Loucy (cell line): ENCODE data around the gene DGKI.

Experiments used
- EZH2phosphoT487 ChIP-seq: fragments of 200-600 bp; IDR thresholded peaks from 2 replicates; pipeline ENCODE4 v1.6.1; 2018; ENCODE audit warnings: antibody characterized with exemption, mild to moderate bottlenecking, moderate library complexity, borderline replicate concordance
- TF ChIP-seq, protein P1 (sequence below): fragments of 200-600 bp; sonication (generic); conservative IDR thresholded peaks from 2 replicates; pipeline ENCODE4 v1.5.1; 2014; ENCODE audit warnings: mild to moderate bottlenecking, antibody characterized with exemption, low read length

DNA sequence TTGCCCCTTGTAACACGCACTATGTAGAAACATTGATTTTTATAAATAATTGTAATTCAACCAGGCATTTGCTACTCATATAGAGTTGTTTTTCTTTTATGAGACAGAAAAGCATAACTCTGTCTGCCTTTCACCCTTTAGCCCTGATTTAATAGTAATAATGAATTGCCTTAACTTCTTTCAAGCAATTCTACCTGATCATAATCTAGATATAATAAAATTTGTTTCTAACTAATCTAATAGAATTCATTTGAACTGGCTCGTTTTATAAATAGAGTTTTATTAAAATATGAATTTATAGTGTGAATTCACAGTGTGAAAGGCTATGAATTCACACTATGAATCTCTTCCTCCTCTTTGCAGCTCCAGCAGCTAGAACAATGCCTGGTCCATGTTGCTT is 319.1 kb downstream of the DGKI start:
- TF ChIP-seq, protein P1, sequence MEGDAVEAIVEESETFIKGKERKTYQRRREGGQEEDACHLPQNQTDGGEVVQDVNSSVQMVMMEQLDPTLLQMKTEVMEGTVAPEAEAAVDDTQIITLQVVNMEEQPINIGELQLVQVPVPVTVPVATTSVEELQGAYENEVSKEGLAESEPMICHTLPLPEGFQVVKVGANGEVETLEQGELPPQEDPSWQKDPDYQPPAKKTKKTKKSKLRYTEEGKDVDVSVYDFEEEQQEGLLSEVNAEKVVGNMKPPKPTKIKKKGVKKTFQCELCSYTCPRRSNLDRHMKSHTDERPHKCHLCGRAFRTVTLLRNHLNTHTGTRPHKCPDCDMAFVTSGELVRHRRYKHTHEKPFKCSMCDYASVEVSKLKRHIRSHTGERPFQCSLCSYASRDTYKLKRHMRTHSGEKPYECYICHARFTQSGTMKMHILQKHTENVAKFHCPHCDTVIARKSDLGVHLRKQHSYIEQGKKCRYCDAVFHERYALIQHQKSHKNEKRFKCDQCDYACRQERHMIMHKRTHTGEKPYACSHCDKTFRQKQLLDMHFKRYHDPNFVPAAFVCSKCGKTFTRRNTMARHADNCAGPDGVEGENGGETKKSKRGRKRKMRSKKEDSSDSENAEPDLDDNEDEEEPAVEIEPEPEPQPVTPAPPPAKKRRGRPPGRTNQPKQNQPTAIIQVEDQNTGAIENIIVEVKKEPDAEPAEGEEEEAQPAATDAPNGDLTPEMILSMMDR = no peak
- no peak for TF ChIP-seq EZH2phosphoT487
